H9 (cell line): ENCODE results near the gene GPR183. TPM values are rescaled to one million over a fixed set of nuclear protein-coding genes. Genes with fewer than 3 reads are reported as not detected.

Experiments
- DNase-seq: peaks from one replicate; pipeline ENCODE4 v3.0.0-alpha.2; 2017
- H2AFZ ChIP-seq: one replicate; pipeline ENCODE4 v1.6.1; 2013; ENCODE audit warnings: mild to moderate bottlenecking, low read length, control low read depth, moderate library complexity
- H2AK5ac ChIP-seq: 2 replicates; pipeline ENCODE4 v1.6.1; 2013; ENCODE audit warnings: low read length, control low read depth, mixed read lengths; ENCODE audit not compliant: insufficient read length
- H2BK120ac ChIP-seq: one replicate; pipeline ENCODE4 v1.6.1; 2013; ENCODE audit warnings: low read depth, mild to moderate bottlenecking, low read length, control low read depth, inconsistent platforms; ENCODE audit not compliant: poor library complexity, severe bottlenecking
- H2BK12ac ChIP-seq: 2 replicates; pipeline ENCODE4 v1.6.1; 2013; ENCODE audit warnings: low read length, control low read depth, mixed read lengths, low read depth; ENCODE audit not compliant: insufficient read length
- H2BK15ac ChIP-seq: 2 replicates; pipeline ENCODE4 v1.6.1; 2013; ENCODE audit warnings: low read depth, low read length, control low read depth
- H2BK20ac ChIP-seq: one replicate; pipeline ENCODE4 v1.6.1; 2013; ENCODE audit warnings: low read depth, mild to moderate bottlenecking, low read length, control low read depth, inconsistent platforms; ENCODE audit not compliant: poor library complexity, severe bottlenecking
- H2BK5ac ChIP-seq: 2 replicates; pipeline ENCODE4 v1.6.1; 2013; ENCODE audit warnings: low read length, control low read depth, mixed read lengths; ENCODE audit not compliant: insufficient read length
- H3K14ac ChIP-seq: 2 replicates; pipeline ENCODE4 v1.6.1; 2013; ENCODE audit warnings: low read length, control low read depth; ENCODE audit not compliant: insufficient read depth
- H3K18ac ChIP-seq: 2 replicates; pipeline ENCODE4 v1.6.1; 2013; ENCODE audit warnings: low read depth, mild to moderate bottlenecking, mixed read lengths, low read length, control low read depth; ENCODE audit not compliant: insufficient read length
- H3K23ac ChIP-seq: 2 replicates; pipeline ENCODE4 v1.6.1; 2013; ENCODE audit warnings: low read length, control low read depth, mixed read lengths, low read depth; ENCODE audit not compliant: insufficient read length
- H3K23me2 ChIP-seq: 2 replicates; pipeline ENCODE4 v1.6.1; 2013; ENCODE audit warnings: low read depth, mild to moderate bottlenecking, mixed read lengths, low read length, control low read depth; ENCODE audit not compliant: insufficient read length, poor library complexity, severe bottlenecking
- H3K27ac ChIP-seq: 2 replicates; pipeline ENCODE4 v1.5.1; 2013; ENCODE audit warnings: low read length, control low read depth, mixed read lengths, low read depth; ENCODE audit not compliant: insufficient read length
- H3K27me3 ChIP-seq: 2 replicates; pipeline ENCODE4 v1.6.1; 2013; ENCODE audit warnings: low read length, control low read depth, inconsistent platforms; ENCODE audit not compliant: insufficient read depth
- H3K4ac ChIP-seq: 2 replicates; pipeline ENCODE4 v1.6.1; 2013; ENCODE audit warnings: low read depth, mild to moderate bottlenecking, control low read depth, inconsistent platforms, low read length, moderate library complexity
- H3K4me1 ChIP-seq: 2 replicates; pipeline ENCODE4 v1.6.1; 2013; ENCODE audit warnings: low read length, control low read depth, inconsistent platforms; ENCODE audit not compliant: insufficient read depth
- H3K4me2 ChIP-seq: 2 replicates; pipeline ENCODE4 v1.6.1; 2013; ENCODE audit warnings: low read length, control low read depth, mixed read lengths; ENCODE audit not compliant: insufficient read length, insufficient read depth
- H3K56ac ChIP-seq: 2 replicates; pipeline ENCODE4 v1.6.1; 2013; ENCODE audit warnings: low read depth, mild to moderate bottlenecking, mixed read lengths, low read length, control low read depth; ENCODE audit not compliant: insufficient read length
- H3K79me1 ChIP-seq: 2 replicates; pipeline ENCODE4 v1.6.1; 2013; ENCODE audit warnings: low read depth, mild to moderate bottlenecking, moderate library complexity, low read length, control low read depth, inconsistent platforms; ENCODE audit not compliant: insufficient read depth, poor library complexity, severe bottlenecking
- H3K79me2 ChIP-seq: 2 replicates; pipeline ENCODE4 v1.6.1; 2013; ENCODE audit warnings: low read length, control low read depth, inconsistent platforms; ENCODE audit not compliant: insufficient read depth
- H3K9ac ChIP-seq: 2 replicates; pipeline ENCODE4 v1.6.1; 2013; ENCODE audit warnings: low read length, control low read depth, mixed read lengths; ENCODE audit not compliant: insufficient read length; ENCODE audit errors: extremely low read depth
- H3K9me3 ChIP-seq: one replicate; pipeline ENCODE4 v1.6.1; 2013; ENCODE audit warnings: low read depth, low read length, inconsistent platforms; ENCODE audit not compliant: control insufficient read depth
- H3T11ph ChIP-seq: one replicate; pipeline ENCODE4 v1.6.1; 2013; ENCODE audit warnings: mild to moderate bottlenecking, low read length, control low read depth, inconsistent platforms
- H4K20me1 ChIP-seq: one replicate; pipeline ENCODE4 v1.6.1; 2013; ENCODE audit not compliant: control insufficient read depth, insufficient read length, insufficient read depth
- H4K5ac ChIP-seq: 2 replicates; pipeline ENCODE4 v1.6.1; 2013; ENCODE audit warnings: low read depth, mild to moderate bottlenecking, mixed read lengths, low read length, control low read depth; ENCODE audit not compliant: insufficient read length
- H4K8ac ChIP-seq: replicated peaks from 2 replicates; pipeline ENCODE4 v1.6.1; 2013; ENCODE audit warnings: low read length, control low read depth, mixed read lengths, low read depth; ENCODE audit not compliant: insufficient read length
- H4K91ac ChIP-seq: 2 replicates; pipeline ENCODE4 v1.6.1; 2013; ENCODE audit warnings: low read depth, mild to moderate bottlenecking, moderate library complexity, mixed read lengths, low read length, control low read depth; ENCODE audit not compliant: insufficient read length
- H3K27ac Mint-ChIP-seq, 3 experiments: 2 replicates in 2 of 3; 3 replicates in 1 of 3; pipeline ENCODE4 v1.8.0; 2020 to 2021; ENCODE audit warnings: mixed read lengths in 3 of 3, mild to moderate bottlenecking in 1 of 3, moderate library complexity in 1 of 3
- H3K27me3 Mint-ChIP-seq: 2 replicates; pipeline ENCODE4 v1.8.0; 2021; ENCODE audit warnings: low read depth, mild to moderate bottlenecking, moderate library complexity, mixed read lengths
- H3K36me3 Mint-ChIP-seq, 3 experiments: 2 replicates in 2 of 3; 3 replicates in 1 of 3; pipeline ENCODE4 v1.8.0; 2020 to 2021; ENCODE audit warnings: low read depth in 3 of 3, mixed read lengths in 3 of 3; ENCODE audit not compliant: insufficient read depth in 1 of 3
- H3K4me1 Mint-ChIP-seq, 2 experiments: 2 replicates each; pipeline ENCODE4 v1.8.0; 2020; ENCODE audit warnings: mixed read lengths in 2 of 2
- H3K4me3 Mint-ChIP-seq, 2 experiments: 2 replicates in 1 of 2; 3 replicates in 1 of 2; pipeline ENCODE4 v1.8.0; 2020 to 2021; ENCODE audit warnings: mild to moderate bottlenecking in 2 of 2, mixed read lengths in 2 of 2, moderate library complexity in 1 of 2
- H3K9me3 Mint-ChIP-seq, 2 experiments: 2 replicates in 1 of 2; 3 replicates in 1 of 2; pipeline ENCODE4 v1.8.0; 2020; ENCODE audit warnings: mild to moderate bottlenecking in 2 of 2, mixed read lengths in 2 of 2, moderate library complexity in 1 of 2
- CTCF ChIP-seq: fragments of 200-600 bp; sonication (generic); conservative IDR thresholded peaks from 3 replicates; pipeline ENCODE4 v1.8.0; 2021; ENCODE audit warnings: antibody characterized with exemption, mild to moderate bottlenecking
- WGBS: extraction: QIAGEN DNeasy Blood & Tissue Kit; methylation state at CpG from one replicate; pipeline ENCODE4 v1.1.7; 2013; ENCODE audit warnings: missing lambda C conversion rate, low lambda C conversion rate, mixed read lengths; ENCODE audit not compliant: insufficient read length; ENCODE audit errors: extremely low coverage; 5-methylcytosine and 5-hydroxymethylcytosine counted together
- total RNA-seq: library from RNA; stranded (reverse); gene quantifications from 2 replicates; pipeline ENCODE4 v1.2.1, GENCODE V29; 2021

The GPR183 gene
- total RNA-seq, 1 experiment from 2014 or later, result not detected

- no peaks in the 10 kb centered on the region for H3K23me2 ChIP-seq
- H3K56ac ChIP-seq, result no peak overlapping the region
- no peak overlapping the region for H2BK15ac ChIP-seq
- no peak overlapping the region for H4K91ac ChIP-seq
- no peaks in the 10 kb centered on the region for H3K27me3 ChIP-seq
- no peak overlapping the region for H3K4me3 Mint-ChIP-seq
- no peaks in the 10 kb centered on the region for H3K4me1 ChIP-seq
- DNase-seq, result no peak
- no peak overlapping the region for H2BK20ac ChIP-seq
- no CpG with 5 or more reads among the region's 3 CpGs for WGBS
- TF ChIP-seq CTCF, result no peak
- no peak overlapping the region for H3T11ph ChIP-seq
- no peak overlapping the region for H3K4ac ChIP-seq
- no peak overlapping the region for H3K23ac ChIP-seq
- no peak overlapping the region for H3K27ac ChIP-seq
- no peaks in the 10 kb centered on the region for H3K79me2 ChIP-seq
- no peak overlapping the region for H2AFZ ChIP-seq
- H3K79me1 ChIP-seq, result no peaks in the 10 kb centered on the region
- no peaks in the 10 kb centered on the region for H4K20me1 ChIP-seq
- no peaks in the 10 kb centered on the region for H3K27me3 Mint-ChIP-seq
- H3K9me3 Mint-ChIP-seq, result no peaks in the 10 kb centered on the region
- H2BK5ac ChIP-seq, result no peak overlapping the region
- H3K9ac ChIP-seq, result no peak overlapping the region
- H3K18ac ChIP-seq, result no peak overlapping the region
- no peak overlapping the region for H3K4me2 ChIP-seq
- H3K4me1 Mint-ChIP-seq, result no peaks in the 10 kb centered on the region
- no peak overlapping the region for H4K8ac ChIP-seq
- no peak overlapping the region for H3K27ac Mint-ChIP-seq
- no peak overlapping the region for H3K14ac ChIP-seq
- no peak overlapping the region for H4K5ac ChIP-seq
- H2BK12ac ChIP-seq, result no peak overlapping the region
- H2AK5ac ChIP-seq, result no peak overlapping the region
- H2BK120ac ChIP-seq, result no peak overlapping the region
- H3K36me3 Mint-ChIP-seq, result peaks cover 3 to 21% (median 11%) of the 10 kb centered on the region in 3 experiments; a peak in 6 of 7 replicates
- no peaks in the 10 kb centered on the region for H3K9me3 ChIP-seq
These were observed 16.3 kb upstream of the GPR183 start for GRCh38 chr13:99323488-99323887.
